ENCODE measurements around the gene FNDC11. TPM values are rescaled to one million over a fixed set of nuclear protein-coding genes. Genes with fewer than 3 reads are reported as not detected.

FNDC11 gene
- total and polyA plus RNA-seq, 2 of the 13 experiments (the other 11 are each of a cell fraction or from before 2014, with no cell fraction given) = 0.07 TPM; not detected in 1

- peak; percentile 41; the same call in 1 of the 2 replicates for TF ChIP-seq ZFP91 (CRISPR knock-in tag; IDR thresholded peaks at IDR 0.05; ENCODE audit: borderline replicate concordance)
- no peak for TF ChIP-seq GMEB1 (CRISPR knock-in tag; IDR thresholded peaks at IDR 0.05; ENCODE audit: borderline replicate concordance)
- TF ChIP-seq KLF13 (CRISPR knock-in tag; IDR thresholded peaks at IDR 0.05) = peak; percentile 52; the same call in 1 of the 2 replicates
- no peak for TF ChIP-seq CBX2 (IDR thresholded peaks at IDR 0.05; ENCODE audit: low read depth, low read length)
- peak; percentile 47; the same call in 1 of the 2 replicates for TF ChIP-seq CBX2 (CRISPR knock-in tag; IDR thresholded peaks at IDR 0.05; ENCODE audit: low read depth)
- 0 out of 2 replicates have a peak, but pooled peaks have one; percentile 15 for TF ChIP-seq RAD21 (CRISPR knock-in tag; IDR thresholded peaks at IDR 0.05)
- no peak for TF ChIP-seq ZNF629 (CRISPR knock-in tag; conservative IDR thresholded peaks at IDR 0.05)
- TF ChIP-seq HDAC1 (CRISPR knock-in tag; IDR thresholded peaks at IDR 0.05) = 0 out of 2 replicates have a peak, but pooled peaks have one; percentile 24
- 0 out of 2 replicates have a peak, but pooled peaks have one; percentile 41 for TF ChIP-seq ZNF383 (CRISPR knock-in tag; IDR thresholded peaks at IDR 0.05; ENCODE audit: borderline replicate concordance)
- TF ChIP-seq USF2 (IDR thresholded peaks at IDR 0.05; ENCODE audit: low read depth, low read length) = peak; percentile 38; the same call in 1 of the 2 replicates
- TF ChIP-seq USF2 (CRISPR knock-in tag; IDR thresholded peaks at IDR 0.05; ENCODE audit: borderline replicate concordance) = peak; percentile 56; the same call in 1 of the 2 replicates
- peak; percentile 49; the same call in 1 of the 2 replicates for TF ChIP-seq SALL1 (CRISPR knock-in tag; IDR thresholded peaks at IDR 0.05)
- TF ChIP-seq ZFX (CRISPR knock-in tag; IDR thresholded peaks at IDR 0.05; ENCODE audit: low read depth) = peak; percentile 56
- TF ChIP-seq ZZZ3 (CRISPR knock-in tag; IDR thresholded peaks at IDR 0.05; ENCODE audit: borderline replicate concordance) = 0 out of 2 replicates have a peak, but pooled peaks have one; percentile 37
- no peak for TF ChIP-seq ZNF703 (CRISPR knock-in tag; IDR thresholded peaks at IDR 0.05; ENCODE audit: borderline replicate concordance)
- 0 out of 2 replicates have a peak, but pooled peaks have one; percentile 29 for TF ChIP-seq DPF2 (CRISPR knock-in tag; IDR thresholded peaks at IDR 0.05; ENCODE audit: borderline replicate concordance, low read depth)
- TF ChIP-seq PLSCR1 (CRISPR knock-in tag; IDR thresholded peaks at IDR 0.05; ENCODE audit: borderline replicate concordance) = no peak
- no peak for TF ChIP-seq ZNF691 (CRISPR knock-in tag; IDR thresholded peaks at IDR 0.05; ENCODE audit: borderline replicate concordance, low read depth)
- no peak for TF ChIP-seq KDM2A (CRISPR knock-in tag; IDR thresholded peaks at IDR 0.05; ENCODE audit: borderline replicate concordance, low read depth)
- TF ChIP-seq ZNF883 (CRISPR knock-in tag; IDR thresholded peaks at IDR 0.05; ENCODE audit: not compliant biosample characterization) = no peak
- peak; percentile 27; the same call in 1 of the 2 replicates for TF ChIP-seq ZNF782 (CRISPR knock-in tag; IDR thresholded peaks at IDR 0.05; ENCODE audit: borderline replicate concordance)
Measured at GRCh38 chr20:63540417-63541186, 13.4 kb upstream of the FNDC11 start (continued).

Measured in HepG2 (cell line).